Posterior vena cava (tissue), 2 donors: ENCODE results near the gene ATP11B. TPM values are rescaled to one million over a fixed set of nuclear protein-coding genes. Genes with fewer than 3 reads are reported as not detected.
"Not testable (repeated sequence)": the region's sequence is repeated elsewhere in the genome, so short reads cannot be mapped to it uniquely, and the experiment has no call there.

ENCODE experiments used
- DNase-seq: peaks from one replicate; pipeline ENCODE4 v3.0.0-alpha.2; 2020; ENCODE audit warnings: low spot score
- intact Hi-C, 2 donors: fragments of 100-400 bp; cut with DNase I; formaldehyde crosslinking; loops; one replicate each; pipeline versions ENCODE4 v1.14.1 to v1.14.2; 2022 to 2023
- total RNA-seq, 2 donors: library from RNA; stranded (reverse); fragmentation: NEBNext Ultra II Directional; extraction: Animal tissue kit (Norgen Biotek cat#: 25700); gene quantifications; one replicate each; pipeline ENCODE4 v1.2.1, GENCODE V29; 2021
- donor health status: DM: yes; HTN: yes; CAD: no.
- donor health status: DM: yes; HTN: yes; CAD: no.

The ATP11B gene
- total RNA-seq, 2 donors from 2014 or later: 44.3 to 57.6 TPM

- intact Hi-C loops: no loop called here
- DNase-seq: no peak
Observed at GRCh38 chr3:182818296-182818978, 25.1 kb downstream of the ATP11B start.

GRCh38 chr3:182821221-182821981, 28.1 kb downstream of the ATP11B start:
- intact Hi-C loops: no loop called here
- DNase-seq: no peak

GRCh38 chr3:182822260-182822659, 29.0 kb downstream of the ATP11B start:
- DNase-seq, intact Hi-C loops: not testable (repeated sequence)

GRCh38 chr3:182824957-182825356, 31.7 kb downstream of the ATP11B start:
- intact Hi-C loops: no loop called here
- DNase-seq: no peak

GRCh38 chr3:182829761-182830405, 36.6 kb downstream of the ATP11B start:
- intact Hi-C loops: loop anchor here in 1 of 2 donors (10.0 kb wide), 1 partner anchor 115 kb away; no protein-coding TSS in a partner anchor
- no peak for DNase-seq

- intact Hi-C loops: loop anchor here (5.0 to 10.0 kb wide), 2 partner anchors 123 to 126 kb away; no protein-coding TSS in a partner anchor
- no peak for DNase-seq
Observed at GRCh38 chr3:182837855-182838454, 44.7 kb downstream of the ATP11B start.

GRCh38 chr3:182843478-182843877, 50.2 kb downstream of the ATP11B start:
- intact Hi-C loops: no loop called here
- DNase-seq: no peak

GRCh38 chr3:182848906-182849305, 55.6 kb downstream of the ATP11B start:
- intact Hi-C loops: no loop called here
- no peak for DNase-seq

GRCh38 chr3:182855076-182855475, 61.8 kb downstream of the ATP11B start:
- no peak for DNase-seq

GRCh38 chr3:182861348-182861747, 68.0 kb downstream of the ATP11B start:
- intact Hi-C loops: no loop called here
- no peak for DNase-seq

More at GRCh38 chr3:182855076-182855475, 61.8 kb downstream of the ATP11B start:
- intact Hi-C loops: no loop called here

GRCh38 chr3:182862159-182862860, 69.0 kb downstream of the ATP11B start:
- intact Hi-C loops: no loop called here
- DNase-seq: no peak

GRCh38 chr3:182869059-182869458, 75.8 kb downstream of the ATP11B start:
- intact Hi-C loops: no loop called here
- no peak for DNase-seq

- DNase-seq, intact Hi-C loops: not testable (repeated sequence)
Observed at GRCh38 chr3:182870917-182871316, 77.6 kb downstream of the ATP11B start.

- intact Hi-C loops: no loop called here
- DNase-seq: no peak
Observed at GRCh38 chr3:182879031-182879611, 85.8 kb downstream of the ATP11B start.

- DNase-seq: no peak
- intact Hi-C loops: no loop called here
Observed at GRCh38 chr3:182886497-182886896, 93.2 kb downstream of the ATP11B start.

- intact Hi-C loops: no loop called here
- DNase-seq: no peak
Observed at GRCh38 chr3:182889948-182890629, 96.8 kb downstream of the ATP11B start.

- intact Hi-C loops: no loop called here
- DNase-seq: no peak
Observed at GRCh38 chr3:182891364-182891763, 98.1 kb downstream of the ATP11B start.

- intact Hi-C loops: no loop called here
- DNase-seq: no peak
Observed at GRCh38 chr3:182892226-182892625, 98.9 kb downstream of the ATP11B start.
